ENCODE results near the gene IQGAP1. TPM values are rescaled to one million over a fixed set of nuclear protein-coding genes. Genes with fewer than 3 reads are reported as not detected.

The IQGAP1 gene
- total RNA-seq, 1 experiment from 2014 or later, result 113 TPM

GRCh38 chr15:90349072-90349471, 39.0 kb upstream of the IQGAP1 start:
- Histone ChIP-seq H3K9me3 (ENCODE audit: control insufficient read depth in 1 of 2, insufficient read depth in 1 of 2, low read depth in 1 of 2, low read length in 2 of 2) (no peaks in the 10 kb centered on the region), H3K36me3 (ENCODE audit: control insufficient read depth in 1 of 2, insufficient read depth in 2 of 2, low read length in 2 of 2) (no peaks in the 10 kb centered on the region), H3K27me3 (ENCODE audit: insufficient read depth, low read length) (no peaks in the 10 kb centered on the region), H3K4me1 (ENCODE audit: control insufficient read depth in 1 of 2, insufficient read depth in 2 of 2, low read length in 2 of 2) (peaks cover 4 to 18% of the 10 kb centered on the region in 2 experiments; a peak in 2 of 4 replicates), H3K79me2 (ENCODE audit: insufficient read depth, low read length) (no peaks in the 10 kb centered on the region), H3K4me3 (replicated peaks in 1 of 2; ENCODE audit: low read depth in 1 of 2, low read length in 2 of 2) (no peak overlapping the region), H4K20me1 (ENCODE audit: insufficient read depth) (no peaks in the 10 kb centered on the region), H2AFZ (ENCODE audit: low read depth, low read length, poor library complexity, severe bottlenecking) (no peak overlapping the region), H3K9me2 (ENCODE audit: insufficient read depth) (no peaks in the 10 kb centered on the region), H3K27ac (ENCODE audit: low read depth, low read length) (no peak overlapping the region), H3K4me2 (ENCODE audit: low read length) (no peak overlapping the region), H3K9ac (ENCODE audit: low read length) (no peak overlapping the region)
- POLR2A ChIA-PET, result no interaction called here
- no TSS peak for BruUV-seq (replicated peaks)
- ATAC-seq (no peak), DNase-seq (ENCODE audit: low read depth, low spot score) (no peak)
- intact Hi-C loops (cut with micrococcal nuclease), result no loop called here
- RAD21 ChIA-PET (ENCODE audit: low non-redundant PET in 1 of 2, low total read pairs in 2 of 2, uncharacterized antibody in 2 of 2, unreplicated experiment in 2 of 2), result no interaction called here
- TF ChIP-seq YY1 (IDR thresholded peaks at IDR 0.05; ENCODE audit: extremely low read depth, insufficient replicate concordance, low read depth, low read length) (no peak), EZH2phosphoT487 (IDR thresholded peaks at IDR 0.05; ENCODE audit: borderline replicate concordance) (no peak), TCF7L2 (IDR thresholded peaks at IDR 0.05; ENCODE audit: borderline replicate concordance, extremely low read depth, insufficient read depth, insufficient read length) (no peak), EGR1 (IDR thresholded peaks at IDR 0.05; ENCODE audit: low read depth) (no peak), ATF3 (IDR thresholded peaks at IDR 0.05) (no peak), REST (IDR thresholded peaks at IDR 0.05; ENCODE audit: low read depth) (no peak), ZBTB33 (IDR thresholded peaks at IDR 0.05; ENCODE audit: extremely low read depth, insufficient replicate concordance, low read length) (no peak), RAD21 (IDR thresholded peaks at IDR 0.05; ENCODE audit: low read depth) (no peak), SIN3A (IDR thresholded peaks at IDR 0.05; ENCODE audit: low read depth) (no peak), SP1 (IDR thresholded peaks at IDR 0.05; ENCODE audit: low read depth) (no peak), SRF (IDR thresholded peaks at IDR 0.05; ENCODE audit: low read depth) (no peak), FOSL1 (IDR thresholded peaks at IDR 0.05; ENCODE audit: low read depth) (no peak), CBX3 (IDR thresholded peaks at IDR 0.05; ENCODE audit: low read depth) (no peak), ZNF274 (IDR thresholded peaks at IDR 0.05; ENCODE audit: low read depth, low read length) (no peak), POLR2AphosphoS5 (IDR thresholded peaks at IDR 0.05; ENCODE audit: low read depth, low read length) (no peak), ELF1 (IDR thresholded peaks at IDR 0.05; ENCODE audit: borderline replicate concordance, low read depth) (no peak), MAX (IDR thresholded peaks at IDR 0.05) (no peak), EZH2 (IDR thresholded peaks at IDR 0.05) (no peak), ZFX (IDR thresholded peaks at IDR 0.05) (no peak), CEBPB (IDR thresholded peaks at IDR 0.05; ENCODE audit: low read depth) (no peak)
- CTCF ChIA-PET, result no interaction called here
